ENCODE data around the gene TTC39C. TPM values are rescaled to one million over a fixed set of nuclear protein-coding genes. Genes with fewer than 3 reads are reported as not detected.
A peak's percentile ranks its signal among the peaks of the same experiment; 100 is the strongest.

The TTC39C gene
- total RNA-seq, result 30.9 and 54.4 TPM in 2 replicates

DNA sequence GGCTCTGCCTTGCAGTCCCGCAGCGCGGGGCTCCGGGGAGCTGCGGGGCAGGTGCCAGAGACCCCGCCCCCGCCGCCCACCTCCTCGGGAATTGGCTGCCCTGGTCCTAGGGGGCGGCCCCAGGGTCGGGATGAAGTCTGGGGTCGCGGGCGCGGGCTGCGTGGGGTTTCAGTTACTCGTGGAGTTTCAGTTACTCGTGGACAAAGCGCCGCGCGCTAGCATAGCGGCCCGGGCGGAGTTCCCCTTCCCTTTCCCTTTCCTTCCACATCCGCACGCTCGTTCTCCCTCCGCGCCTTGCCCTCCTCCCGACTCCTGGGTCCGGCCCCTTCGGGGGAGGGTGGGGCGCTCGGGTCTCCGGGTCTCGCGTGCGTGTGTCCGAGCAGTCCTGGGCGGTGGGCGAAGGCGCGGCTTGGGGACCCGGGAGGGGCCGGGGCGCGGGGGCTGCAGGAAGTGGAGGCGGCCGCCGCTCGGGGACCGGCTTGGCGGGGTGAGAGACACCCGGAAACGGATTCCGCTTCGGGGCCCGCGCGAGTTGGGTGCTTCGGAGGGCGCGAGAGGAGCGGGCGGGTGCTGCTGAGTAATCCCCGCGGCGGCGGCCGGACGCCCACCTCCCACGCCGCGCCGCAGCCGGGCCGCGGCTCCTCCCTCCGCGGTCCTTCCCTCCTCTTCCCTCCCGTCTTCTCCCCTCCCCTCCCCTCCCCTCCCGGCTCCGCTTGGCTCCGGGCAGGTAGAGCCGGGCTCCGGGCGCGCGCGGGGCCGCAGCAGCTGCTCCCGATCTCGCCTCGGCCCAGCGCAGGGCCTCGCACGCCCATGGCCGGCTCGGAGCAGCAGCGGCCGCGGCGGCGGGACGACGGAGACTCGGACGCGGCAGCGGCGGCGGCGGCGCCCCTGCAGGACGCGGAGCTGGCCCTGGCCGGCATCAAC is at the start of gene TTC39C:
Gene TTC39C, plus strand, starts transcription at position 693 of the 924 bp plus-strand sequence. Its CDS starts 118 bp downstream, at position 811.
- peak within 1 kb of the TSS; percentile 66 for H3K4me3 ChIP-seq (ENCODE audit: low read depth, low read length)
- DNase-seq (ENCODE audit: low read depth), result peak; percentile 45
- TF ChIP-seq, protein P1, sequence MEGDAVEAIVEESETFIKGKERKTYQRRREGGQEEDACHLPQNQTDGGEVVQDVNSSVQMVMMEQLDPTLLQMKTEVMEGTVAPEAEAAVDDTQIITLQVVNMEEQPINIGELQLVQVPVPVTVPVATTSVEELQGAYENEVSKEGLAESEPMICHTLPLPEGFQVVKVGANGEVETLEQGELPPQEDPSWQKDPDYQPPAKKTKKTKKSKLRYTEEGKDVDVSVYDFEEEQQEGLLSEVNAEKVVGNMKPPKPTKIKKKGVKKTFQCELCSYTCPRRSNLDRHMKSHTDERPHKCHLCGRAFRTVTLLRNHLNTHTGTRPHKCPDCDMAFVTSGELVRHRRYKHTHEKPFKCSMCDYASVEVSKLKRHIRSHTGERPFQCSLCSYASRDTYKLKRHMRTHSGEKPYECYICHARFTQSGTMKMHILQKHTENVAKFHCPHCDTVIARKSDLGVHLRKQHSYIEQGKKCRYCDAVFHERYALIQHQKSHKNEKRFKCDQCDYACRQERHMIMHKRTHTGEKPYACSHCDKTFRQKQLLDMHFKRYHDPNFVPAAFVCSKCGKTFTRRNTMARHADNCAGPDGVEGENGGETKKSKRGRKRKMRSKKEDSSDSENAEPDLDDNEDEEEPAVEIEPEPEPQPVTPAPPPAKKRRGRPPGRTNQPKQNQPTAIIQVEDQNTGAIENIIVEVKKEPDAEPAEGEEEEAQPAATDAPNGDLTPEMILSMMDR (IDR thresholded peaks at IDR 0.05; ENCODE audit: insufficient read depth, low read depth, low read length), result no peak

DNA sequence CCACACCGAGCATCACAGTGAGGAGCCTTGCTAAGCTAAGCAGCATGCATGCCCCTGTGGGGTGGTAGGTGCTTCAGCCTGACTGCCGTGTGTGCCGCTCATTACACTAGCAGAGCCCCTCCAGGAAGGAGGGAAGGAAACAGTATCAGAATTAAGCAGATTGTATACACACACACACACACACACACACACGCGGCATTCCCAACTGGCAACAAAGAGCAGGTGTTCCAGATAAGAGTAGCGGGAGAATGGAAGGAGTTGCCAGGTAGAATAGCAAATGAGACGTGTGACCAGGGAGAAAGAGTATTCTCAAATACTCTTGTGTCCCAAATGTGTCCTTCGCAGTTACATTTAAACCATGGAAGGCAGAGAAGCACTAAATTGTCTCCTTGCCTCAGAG is 47.6 kb upstream of the TTC39C start:
- TF ChIP-seq, protein P1 (IDR thresholded peaks at IDR 0.05; ENCODE audit: insufficient read depth, low read depth, low read length), result no peak
- H3K4me3 ChIP-seq (ENCODE audit: low read depth, low read length), result no peak overlapping the region

DNA sequence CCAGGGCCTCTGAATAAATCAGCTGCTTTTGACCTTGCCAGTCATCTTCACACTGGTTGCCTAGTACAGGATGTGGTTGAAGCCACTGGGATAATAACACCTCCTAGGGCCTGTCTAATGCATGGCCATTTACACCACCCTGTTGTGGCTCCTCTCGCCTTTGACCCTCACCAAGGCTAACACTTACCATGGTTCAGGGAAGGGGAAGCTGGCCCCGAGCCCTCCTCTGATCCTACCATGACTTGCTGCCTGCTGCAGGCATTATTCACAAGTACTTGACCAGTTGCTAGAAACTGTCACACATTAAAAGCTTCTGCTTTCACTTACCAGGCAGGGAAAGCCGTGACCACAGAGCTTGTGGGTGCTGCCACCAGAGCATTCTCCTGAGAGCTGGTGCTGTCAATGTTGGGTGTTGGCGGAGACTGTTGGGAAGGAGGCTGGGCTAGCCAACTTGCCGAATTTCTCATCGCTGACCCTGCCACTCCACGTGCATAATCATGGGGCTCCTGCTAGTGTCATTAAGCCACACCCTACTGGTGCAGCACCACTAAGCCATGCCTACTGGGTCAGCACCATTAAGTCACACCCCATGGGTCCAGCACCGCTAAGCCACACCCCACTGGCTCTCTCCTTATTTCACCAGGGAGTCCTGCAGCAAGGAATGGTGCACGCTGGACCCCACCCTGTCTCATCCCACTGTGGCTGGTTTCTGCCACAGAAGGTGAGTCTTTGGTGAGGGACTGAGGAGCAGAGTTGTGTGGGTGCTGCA is 47.0 kb upstream of the TTC39C start:
- no peak for DNase-seq (ENCODE audit: low read depth)
- TF ChIP-seq, protein P1 (IDR thresholded peaks at IDR 0.05; ENCODE audit: insufficient read depth, low read depth, low read length), result no peak
- H3K4me3 ChIP-seq (ENCODE audit: low read depth, low read length), result no peak overlapping the region

More for the DNA sequence above, 47.6 kb upstream of the TTC39C start:
- no peak for DNase-seq (ENCODE audit: low read depth)

DNA sequence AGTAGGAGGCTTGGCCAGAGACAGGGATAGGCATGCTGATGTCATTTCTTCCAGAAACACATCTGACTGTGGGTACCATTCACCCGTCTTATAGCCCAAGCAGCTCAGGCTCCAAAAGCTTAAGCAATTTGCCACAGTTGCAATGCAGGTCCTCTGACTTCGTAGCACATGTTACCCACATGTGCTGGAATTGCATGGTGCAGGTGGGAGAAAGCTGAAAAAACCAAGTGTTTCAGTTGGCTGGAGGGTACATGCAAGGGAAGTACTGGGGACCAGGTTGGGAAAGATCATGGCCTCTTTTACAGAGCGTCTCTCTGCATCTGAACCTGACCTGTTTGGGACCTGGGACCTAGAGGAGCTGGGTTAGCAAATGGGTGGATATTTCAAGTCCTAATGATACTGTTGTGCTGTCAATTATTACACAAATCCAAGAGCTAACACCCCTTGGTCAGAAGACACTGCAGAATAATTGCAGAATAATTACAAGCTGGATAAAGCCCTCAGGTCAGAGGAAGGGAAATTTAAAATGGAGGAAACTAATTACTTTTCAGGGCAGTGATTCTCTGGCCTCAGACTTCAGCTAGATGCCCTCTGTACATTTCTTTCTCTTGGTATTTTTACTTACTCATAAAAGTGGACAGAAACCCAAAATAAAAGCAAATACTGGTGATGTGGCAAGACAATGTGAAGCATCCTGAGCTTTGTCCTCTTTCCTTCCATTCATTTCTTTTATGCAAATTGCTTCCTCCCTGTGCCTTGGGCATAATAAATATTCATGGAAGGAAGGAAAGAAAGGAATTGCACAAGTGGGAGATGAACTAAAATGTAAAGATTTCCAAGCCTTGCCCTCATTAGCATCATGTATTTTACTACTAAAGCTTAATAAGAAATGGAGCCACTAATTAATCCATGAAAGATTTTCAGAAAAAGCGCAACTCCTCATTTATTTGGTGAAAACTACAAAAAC is 45.6 kb upstream of the TTC39C start:
- no peak for DNase-seq (ENCODE audit: low read depth)
- TF ChIP-seq, protein P1 (IDR thresholded peaks at IDR 0.05; ENCODE audit: insufficient read depth, low read depth, low read length), result no peak
- H3K4me3 ChIP-seq (ENCODE audit: low read depth, low read length), result no peak overlapping the region

DNA sequence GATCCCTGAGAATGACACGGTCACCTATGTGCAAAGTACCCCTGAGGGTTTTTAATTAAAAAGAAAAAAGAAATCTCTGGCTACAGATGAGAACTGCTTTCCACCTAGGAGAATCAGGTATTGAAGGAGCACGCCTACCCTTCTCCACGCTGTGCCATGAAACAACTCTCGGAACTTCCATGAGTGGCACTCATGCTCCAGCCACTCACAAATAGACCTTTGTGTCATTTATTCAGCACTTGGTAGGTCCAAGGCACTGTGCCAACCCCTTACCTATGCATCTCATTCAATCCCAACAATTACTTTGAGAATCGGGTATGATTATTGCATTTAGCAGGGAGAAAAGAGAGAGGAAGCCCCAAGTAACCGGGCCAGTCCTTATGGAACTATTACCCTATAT is 44.9 kb upstream of the TTC39C start:
- DNase-seq (ENCODE audit: low read depth), result no peak
- no peak overlapping the region for H3K4me3 ChIP-seq (ENCODE audit: low read depth, low read length)
- TF ChIP-seq, protein P1 (IDR thresholded peaks at IDR 0.05; ENCODE audit: insufficient read depth, low read depth, low read length), result no peak
